Caco-2 (cell line): ENCODE results near the gene USE1. TPM values are rescaled to one million over a fixed set of nuclear protein-coding genes. Genes with fewer than 3 reads are reported as not detected.

Source experiments
- BruUV-seq: library from RNA; stranded (reverse); fragments of 400-500 nt; replicated peaks from 2 replicates; lab custom pipeline; 2021; lab: Mats Ljungman, UMichigan
- CTCF ChIA-PET: fragments of 300-600 bp; sonication (Branson Sonifier 250); formaldehyde crosslinking; loops from one replicate; lab custom pipeline; 2022; ENCODE audit warnings: antibody characterized with exemption; lab: Charles Lee
- POLR2A ChIA-PET: fragments of 300-600 bp; sonication (Branson Sonifier 250); formaldehyde crosslinking; loops from one replicate; lab custom pipeline; 2022; ENCODE audit warnings: antibody characterized with exemption; lab: Charles Lee
- DNase-seq, 2 experiments: peaks; one replicate each; pipeline versions ENCODE4 v3.0.0 to v3.0.0-alpha.2; 2020 to 2022
- H3K27me3 ChIP-seq: replicated peaks from 2 replicates; pipeline ENCODE4 v1.6.0; 2011; ENCODE audit warnings: low read length; ENCODE audit not compliant: control insufficient read depth, insufficient read depth
- H3K36me3 ChIP-seq: 2 replicates; pipeline ENCODE4 v1.5.1; 2011; ENCODE audit warnings: low read length; ENCODE audit not compliant: control insufficient read depth, insufficient read depth
- H3K4me1 ChIP-seq: fragments of 250-450 bp; sonication (Bioruptor Pico); 2 replicates; pipeline ENCODE4 v1.5.1; 2020; ENCODE audit warnings: mild to moderate bottlenecking
- H3K4me3 ChIP-seq: 2 replicates; pipeline ENCODE4 v1.5.1; 2011; ENCODE audit warnings: low read depth, mild to moderate bottlenecking, control low read depth, low read length
- H3K9me3 ChIP-seq: fragments of 250-450 bp; sonication (Bioruptor Pico); 2 replicates; pipeline ENCODE4 v1.5.1; 2020; ENCODE audit warnings: mild to moderate bottlenecking, moderate library complexity
- H3K27ac Mint-ChIP-seq: one replicate; pipeline ENCODE4 v1.8.0; 2022; ENCODE audit warnings: mixed read lengths; ENCODE audit not compliant: unreplicated experiment
- H3K27me3 Mint-ChIP-seq: one replicate; pipeline ENCODE4 v1.8.0; 2022; ENCODE audit warnings: mixed read lengths; ENCODE audit not compliant: insufficient read depth, unreplicated experiment
- H3K36me3 Mint-ChIP-seq: one replicate; pipeline ENCODE4 v1.8.0; 2022; ENCODE audit warnings: mild to moderate bottlenecking, mixed read lengths; ENCODE audit not compliant: insufficient read depth, unreplicated experiment
- H3K4me1 Mint-ChIP-seq: one replicate; pipeline ENCODE4 v1.8.0; 2022; ENCODE audit warnings: low read depth, mixed read lengths; ENCODE audit not compliant: unreplicated experiment
- H3K4me3 Mint-ChIP-seq: one replicate; pipeline ENCODE4 v1.8.0; 2022; ENCODE audit warnings: mild to moderate bottlenecking, moderate library complexity, mixed read lengths; ENCODE audit not compliant: unreplicated experiment
- H3K9me3 Mint-ChIP-seq: one replicate; pipeline ENCODE4 v1.8.0; 2022; ENCODE audit warnings: mixed read lengths; ENCODE audit not compliant: unreplicated experiment
- CTCF ChIP-seq, 2 experiments: fragments of 200-600 bp in 1 of 2; IDR thresholded peaks; 1 replicate in 1 of 2; 2 replicates in 1 of 2; pipeline versions ENCODE4 v1.5.1 to v1.8.0; 2011 to 2022; ENCODE audit warnings: antibody characterized with exemption in 1 of 2, control low read depth in 1 of 2, inconsistent platforms in 1 of 2, low read depth in 1 of 2, low read length in 1 of 2, mild to moderate bottlenecking in 1 of 2, moderate library complexity in 1 of 2; ENCODE audit not compliant: insufficient read depth in 1 of 2, severe bottlenecking in 1 of 2, unreplicated experiment in 1 of 2
- intact Hi-C: fragments of 100-400 bp; cut with micrococcal nuclease; formaldehyde crosslinking; loops from one replicate; pipeline ENCODE4 v1.10.0; 2022; ENCODE audit not compliant: unreplicated experiment
- total RNA-seq: library from RNA; stranded (reverse); gene quantifications from 2 replicates; pipeline ENCODE4 v1.2.3, GENCODE V29; 2022

The USE1 gene
- total RNA-seq, 1 experiment from 2014 or later, result 20.2 TPM

GRCh38 chr19:17227798-17228367 is 12.7 kb downstream of the USE1 start:
- Mint-ChIP-seq H3K36me3 (peaks cover 47% of the 10 kb centered on the region), H3K4me1 (no peaks in the 10 kb centered on the region), H3K4me3 (no peak overlapping the region), H3K27me3 (no peaks in the 10 kb centered on the region), H3K9me3 (no peaks in the 10 kb centered on the region), H3K27ac (no peak overlapping the region)
- TSS peak; percentile 44 for BruUV-seq
- no peaks in the 10 kb centered on the region for H3K4me1 ChIP-seq
- TF ChIP-seq CTCF (IDR thresholded peaks at IDR 0.05; ENCODE audit: insufficient read depth in 1 of 2, low read depth in 1 of 2, low read length in 1 of 2, severe bottlenecking in 1 of 2, unreplicated experiment in 1 of 2), result no peak
- no peaks in the 10 kb centered on the region for H3K9me3 ChIP-seq
- ChIA-PET POLR2A (interaction anchor here (0.9 kb wide), 1 partner anchor 15 kb away, joined by 3 read pairs; no protein-coding TSS in a partner anchor), CTCF (interaction anchor here (0.5 to 1.3 kb wide), 2 partner anchors 15 to 1207 kb away, joined by 3 to 4 read pairs; no protein-coding TSS in a partner anchor)
- H3K27me3 ChIP-seq, result no peaks in the 10 kb centered on the region
- no peak overlapping the region for H3K4me3 ChIP-seq
- H3K36me3 ChIP-seq, result no peaks in the 10 kb centered on the region
- no peak for DNase-seq
- intact Hi-C loops, result loop anchor here (5.0 kb wide), 1 partner anchor 39 kb away; the partner anchor contains the start of gene BABAM1

GRCh38 chr19:17229890-17230289 is 14.7 kb downstream of the USE1 start:
- intact Hi-C loops, result loop anchor here (5.0 kb wide), 1 partner anchor 37 kb away; the partner anchor contains the start of gene BABAM1

GRCh38 chr19:17232258-17232657 is 17.1 kb downstream of the USE1 start:
- ChIA-PET POLR2A (no interaction called here), CTCF (no interaction called here)
- Mint-ChIP-seq H3K9me3 (no peaks in the 10 kb centered on the region), H3K27ac (no peak overlapping the region), H3K27me3 (no peaks in the 10 kb centered on the region), H3K36me3 (peaks cover 66% of the 10 kb centered on the region), H3K4me3 (no peak overlapping the region), H3K4me1 (no peaks in the 10 kb centered on the region)
- H3K4me1 ChIP-seq, result no peaks in the 10 kb centered on the region
- DNase-seq, result no peak
- BruUV-seq, result no TSS peak
- intact Hi-C loops, result no loop called here
- no peak for TF ChIP-seq CTCF (IDR thresholded peaks at IDR 0.05; ENCODE audit: insufficient read depth in 1 of 2, low read depth in 1 of 2, low read length in 1 of 2, severe bottlenecking in 1 of 2, unreplicated experiment in 1 of 2)
- no peak overlapping the region for H3K4me3 ChIP-seq
- H3K36me3 ChIP-seq, result no peaks in the 10 kb centered on the region; the same call in 1 of the 2 replicates
- H3K27me3 ChIP-seq, result no peaks in the 10 kb centered on the region
- H3K9me3 ChIP-seq, result no peaks in the 10 kb centered on the region; the same call in 1 of the 2 replicates

More at GRCh38 chr19:17229890-17230289, 14.7 kb downstream of the USE1 start:
- Mint-ChIP-seq H3K9me3 (no peaks in the 10 kb centered on the region), H3K4me1 (no peaks in the 10 kb centered on the region), H3K4me3 (no peak overlapping the region), H3K36me3 (peaks cover 66% of the 10 kb centered on the region), H3K27ac (no peak overlapping the region), H3K27me3 (no peaks in the 10 kb centered on the region)
- H3K4me1 ChIP-seq, result no peaks in the 10 kb centered on the region
- no peaks in the 10 kb centered on the region for H3K27me3 ChIP-seq
- ChIA-PET CTCF (no interaction called here), POLR2A (no interaction called here)
- no peak for TF ChIP-seq CTCF (IDR thresholded peaks at IDR 0.05; ENCODE audit: insufficient read depth in 1 of 2, low read depth in 1 of 2, low read length in 1 of 2, severe bottlenecking in 1 of 2, unreplicated experiment in 1 of 2)
- DNase-seq, result no peak
- no peaks in the 10 kb centered on the region for H3K36me3 ChIP-seq
- H3K9me3 ChIP-seq, result no peaks in the 10 kb centered on the region; the same call in 1 of the 2 replicates
- no peak overlapping the region for H3K4me3 ChIP-seq
- no TSS peak for BruUV-seq
